Activated T-helper 2 cell treated with anti-CD3 and anti-CD28 coated beads, Interferon-gamma antibody, Interleukin-2, Interleukin-4, amounts not matched to agents 10 μg/mL and 5 μg/mL and 100 μg/mL, durations not matched to agents 14 hours and 24 hours and 36 hours (primary cell): ENCODE data around the gene APOBEC4. TPM values are rescaled to one million over a fixed set of nuclear protein-coding genes. Genes with fewer than 3 reads are reported as not detected.

Experiments
- DNase-seq: peaks from one replicate; pipeline ENCODE4 v3.0.0; 2021; ENCODE audit warnings: low spot score
- H3K27ac Mint-ChIP-seq: one replicate; pipeline ENCODE4 v1.8.0; 2021; ENCODE audit warnings: mixed read lengths
- H3K27me3 Mint-ChIP-seq: one replicate; pipeline ENCODE4 v1.8.0; 2021; ENCODE audit warnings: low read depth, mixed read lengths
- H3K36me3 Mint-ChIP-seq: one replicate; pipeline ENCODE4 v1.8.0; 2021; ENCODE audit warnings: low read depth, mixed read lengths
- H3K4me1 Mint-ChIP-seq: one replicate; pipeline ENCODE4 v1.8.0; 2021; ENCODE audit warnings: low read depth, mixed read lengths
- H3K4me3 Mint-ChIP-seq: one replicate; pipeline ENCODE4 v1.8.0; 2021; ENCODE audit warnings: low read depth, mild to moderate bottlenecking, moderate library complexity, mixed read lengths
- H3K9me3 Mint-ChIP-seq: one replicate; pipeline ENCODE4 v1.8.0; 2021; ENCODE audit warnings: mixed read lengths
- intact Hi-C: fragments of 100-400 bp; cut with micrococcal nuclease; formaldehyde crosslinking; loops from one replicate; pipeline ENCODE4 v1.15.1; 2023
- total RNA-seq: library from RNA; stranded (reverse); gene quantifications from 2 replicates; pipeline ENCODE4 v1.2.3, GENCODE V29; 2022

Gene APOBEC4
- total RNA-seq, 1 donor from 2014 or later: not detected

GRCh38 chr1:183604815-183605214 lies 48.3 kb downstream of the APOBEC4 start:
- Mint-ChIP-seq H3K9me3 (no peaks in the 10 kb centered on the region), H3K4me1 (peaks cover 17% of the 10 kb centered on the region), H3K27me3 (no peaks in the 10 kb centered on the region), H3K27ac (no peak overlapping the region), H3K36me3 (no peaks in the 10 kb centered on the region), H3K4me3 (no peak overlapping the region)
- no peak for DNase-seq
- intact Hi-C loops: no loop called here

GRCh38 chr1:183604038-183604808 lies 48.9 kb downstream of the APOBEC4 start:
- no peaks in the 10 kb centered on the region for H3K36me3 Mint-ChIP-seq

GRCh38 chr1:183602510-183602909 lies 50.6 kb downstream of the APOBEC4 start:
- peaks cover 22% of the 10 kb centered on the region for H3K4me1 Mint-ChIP-seq
- no peaks in the 10 kb centered on the region for H3K27me3 Mint-ChIP-seq
- no peak for DNase-seq
- H3K36me3 Mint-ChIP-seq: no peaks in the 10 kb centered on the region
- no peak overlapping the region for H3K4me3 Mint-ChIP-seq
- H3K27ac Mint-ChIP-seq: no peak overlapping the region
- H3K9me3 Mint-ChIP-seq: no peaks in the 10 kb centered on the region
- intact Hi-C loops: no loop called here

More at GRCh38 chr1:183604038-183604808, 48.9 kb downstream of the APOBEC4 start:
- H3K9me3 Mint-ChIP-seq: no peaks in the 10 kb centered on the region
- peaks cover 18% of the 10 kb centered on the region for H3K4me1 Mint-ChIP-seq
- H3K27ac Mint-ChIP-seq: no peak overlapping the region
- H3K4me3 Mint-ChIP-seq: no peak overlapping the region
- no peak for DNase-seq
- no peaks in the 10 kb centered on the region for H3K27me3 Mint-ChIP-seq
- intact Hi-C loops: no loop called here

DNA sequence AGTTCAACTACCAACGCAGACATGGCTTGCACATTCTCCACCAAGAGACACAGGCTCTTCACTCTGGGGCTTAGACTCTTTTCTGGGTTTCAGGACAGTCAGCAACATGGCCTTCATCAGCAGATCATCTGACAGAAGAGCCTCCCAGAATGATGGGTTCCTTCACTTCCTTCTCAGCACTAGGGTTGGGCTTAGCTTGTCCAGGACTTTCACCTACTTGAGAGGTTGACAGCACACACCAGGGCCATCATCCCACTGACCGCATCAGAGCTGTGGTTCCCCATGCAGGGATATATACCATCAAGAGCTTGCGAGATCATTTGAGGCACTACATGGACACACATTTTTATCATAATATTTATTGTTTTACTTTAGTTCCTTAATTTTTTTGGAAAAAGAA lies 52.5 kb downstream of the APOBEC4 start:
- intact Hi-C loops: no loop called here
- no peaks in the 10 kb centered on the region for H3K36me3 Mint-ChIP-seq
- H3K27ac Mint-ChIP-seq: no peak overlapping the region

DNA sequence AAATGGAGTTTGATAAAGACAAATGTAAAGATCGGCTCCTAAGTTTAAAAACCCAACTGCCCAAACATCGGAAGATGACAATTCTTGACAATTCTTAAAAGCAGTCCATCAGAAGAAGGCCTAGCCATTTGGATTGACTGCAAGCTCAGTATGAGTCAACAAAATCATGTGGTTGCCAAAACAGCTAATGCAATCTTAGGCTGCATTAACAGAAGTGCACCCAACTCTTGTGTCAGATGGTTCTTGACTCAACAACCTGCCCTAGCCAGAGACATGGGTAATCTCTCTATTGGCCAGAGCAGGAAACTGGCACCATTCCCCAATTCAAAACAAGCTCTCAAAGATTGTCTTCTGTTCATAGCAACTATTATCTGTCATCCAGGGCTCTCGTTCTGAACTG lies 53.0 kb downstream of the APOBEC4 start:
- Mint-ChIP-seq H3K36me3 (no peaks in the 10 kb centered on the region), H3K4me1 (peaks cover 24% of the 10 kb centered on the region), H3K27ac (no peak overlapping the region), H3K9me3 (no peaks in the 10 kb centered on the region), H3K27me3 (peaks cover 2% of the 10 kb centered on the region), H3K4me3 (no peak overlapping the region)
- no peak for DNase-seq
- intact Hi-C loops: no loop called here

More for the DNA sequence above, 52.5 kb downstream of the APOBEC4 start:
- Mint-ChIP-seq H3K4me1 (peaks cover 24% of the 10 kb centered on the region), H3K27me3 (peaks cover 2% of the 10 kb centered on the region), H3K4me3 (no peak overlapping the region), H3K9me3 (no peaks in the 10 kb centered on the region)
- DNase-seq: no peak

DNA sequence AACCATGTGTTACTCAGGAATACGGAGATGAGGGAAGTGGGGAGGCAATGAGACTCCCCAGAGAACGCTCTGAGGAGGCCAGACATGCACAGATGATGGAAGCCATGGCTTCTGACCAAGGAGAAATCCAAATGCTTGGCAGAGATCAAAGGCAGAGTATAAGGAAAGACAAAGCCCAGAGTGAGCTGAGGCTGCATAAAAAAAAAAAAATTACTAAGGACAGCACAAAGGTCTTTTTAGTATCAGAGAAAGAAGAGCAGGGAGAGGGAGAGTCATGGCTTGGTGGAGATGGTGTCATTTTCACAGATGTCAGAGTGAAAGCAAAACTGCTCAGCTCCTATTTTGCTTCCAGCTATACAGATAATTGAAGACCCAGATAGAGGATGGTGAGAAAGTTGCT lies 54.7 kb downstream of the APOBEC4 start:
- intact Hi-C loops: no loop called here
- Mint-ChIP-seq H3K4me3 (no peak overlapping the region), H3K9me3 (no peaks in the 10 kb centered on the region), H3K4me1 (peaks cover 20% of the 10 kb centered on the region), H3K27me3 (peaks cover 2% of the 10 kb centered on the region), H3K36me3 (no peaks in the 10 kb centered on the region), H3K27ac (peak overlapping the region; percentile 7)
- DNase-seq: no peak

- no peak overlapping the region for H3K4me3 Mint-ChIP-seq
- peak overlapping the region; percentile 7 for H3K27ac Mint-ChIP-seq
- intact Hi-C loops: no loop called here
- H3K27me3 Mint-ChIP-seq: peaks cover 2% of the 10 kb centered on the region
- peaks cover 26% of the 10 kb centered on the region for H3K4me1 Mint-ChIP-seq
- DNase-seq: no peak
- H3K9me3 Mint-ChIP-seq: no peaks in the 10 kb centered on the region
- no peaks in the 10 kb centered on the region for H3K36me3 Mint-ChIP-seq
These were observed 55.3 kb downstream of the APOBEC4 start for GRCh38 chr1:183597656-183598347.

DNA sequence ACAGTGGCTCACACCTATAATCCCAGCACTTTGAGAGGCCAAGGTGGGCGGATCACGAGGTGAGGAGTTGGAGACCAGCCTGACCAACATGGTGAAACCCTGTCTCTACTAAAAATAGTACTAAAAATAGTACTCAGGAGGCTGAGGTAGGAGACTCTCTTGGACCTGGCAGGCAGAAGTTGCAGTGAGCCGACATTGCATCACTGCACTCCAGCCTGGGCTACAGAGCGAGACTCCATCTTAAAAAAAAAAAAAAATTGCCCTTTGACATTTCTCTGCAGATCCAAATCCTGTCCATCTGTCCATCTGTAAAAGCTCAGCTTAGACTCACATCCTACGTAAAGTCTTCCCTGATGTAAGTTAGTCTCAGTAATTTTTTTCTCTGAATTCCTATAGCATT lies 56.6 kb downstream of the APOBEC4 start:
- intact Hi-C loops: no loop called here
- H3K27ac Mint-ChIP-seq: no peak overlapping the region

More for the DNA sequence above, 56.6 kb downstream of the APOBEC4 start:
- Mint-ChIP-seq H3K27me3 (peaks cover 2% of the 10 kb centered on the region), H3K4me3 (no peak overlapping the region), H3K9me3 (no peaks in the 10 kb centered on the region), H3K36me3 (no peaks in the 10 kb centered on the region), H3K4me1 (peaks cover 31% of the 10 kb centered on the region)
- no peak for DNase-seq

Other genes starting within 250 kb of the APOBEC4 start
- not detected in 2 replicates for gene NMNAT2, start 234.9 kb downstream of the APOBEC4 start, total RNA-seq
- gene SMG7, start 180.8 kb downstream of the APOBEC4 start, total RNA-seq: 63.3 and 65.0 TPM in 2 replicates
- 2.2 and 2.6 TPM in 2 replicates for gene NCF2, start 62.9 kb downstream of the APOBEC4 start, total RNA-seq
- gene ARPC5, start 17.5 kb downstream of the APOBEC4 start, total RNA-seq: 160 and 169 TPM in 2 replicates
- 2.2 TPM in 2 replicates for gene RGL1, start 151.8 kb upstream of the APOBEC4 start, total RNA-seq